GM18511 (cell line): Measurements from ENCODE around the gene MINAR1.
"Not testable (repeated sequence)": the region's sequence is repeated elsewhere in the genome, so short reads cannot be mapped to it uniquely, and the experiment has no call there.

Experiments used
- ATAC-seq: cut with Tn5 transposase; IDR thresholded peaks from one replicate; pipeline ENCODE4 v1.9.1; 2021; ENCODE audit warnings: mild to moderate bottlenecking, moderate library complexity; ENCODE audit not compliant: unreplicated experiment

The MINAR1 gene, protein sequence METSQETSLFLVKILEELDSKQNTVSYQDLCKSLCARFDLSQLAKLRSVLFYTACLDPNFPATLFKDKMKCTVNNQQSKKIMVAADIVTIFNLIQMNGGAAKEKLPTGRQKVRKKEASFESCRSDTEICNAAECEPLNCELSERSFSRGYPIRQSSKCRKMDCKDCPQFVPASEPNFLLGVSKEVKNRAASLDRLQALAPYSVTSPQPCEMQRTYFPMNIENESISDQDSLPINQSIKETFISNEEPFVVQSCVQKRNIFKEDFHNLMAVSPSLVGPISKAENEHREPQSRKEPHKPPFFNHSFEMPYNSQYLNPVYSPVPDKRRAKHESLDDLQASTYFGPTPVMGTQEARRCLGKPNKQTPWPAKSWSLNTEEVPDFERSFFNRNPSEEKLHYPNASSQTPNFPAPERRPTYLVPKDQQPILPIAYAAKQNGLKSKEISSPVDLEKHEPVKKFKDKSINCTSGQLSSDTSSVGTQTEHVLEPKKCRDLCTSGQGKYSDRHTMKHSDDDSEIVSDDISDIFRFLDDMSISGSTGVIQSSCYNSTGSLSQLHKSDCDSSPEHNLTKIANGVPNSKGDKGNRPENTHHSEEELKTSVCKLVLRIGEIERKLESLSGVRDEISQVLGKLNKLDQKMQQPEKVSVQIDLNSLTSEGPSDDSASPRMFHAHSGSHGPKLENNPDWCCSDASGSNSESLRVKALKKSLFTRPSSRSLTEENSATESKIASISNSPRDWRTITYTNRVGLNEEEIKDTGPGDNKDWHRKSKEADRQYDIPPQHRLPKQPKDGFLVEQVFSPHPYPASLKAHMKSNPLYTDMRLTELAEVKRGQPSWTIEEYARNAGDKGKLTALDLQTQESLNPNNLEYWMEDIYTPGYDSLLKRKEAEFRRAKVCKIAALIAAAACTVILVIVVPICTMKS

DNA sequence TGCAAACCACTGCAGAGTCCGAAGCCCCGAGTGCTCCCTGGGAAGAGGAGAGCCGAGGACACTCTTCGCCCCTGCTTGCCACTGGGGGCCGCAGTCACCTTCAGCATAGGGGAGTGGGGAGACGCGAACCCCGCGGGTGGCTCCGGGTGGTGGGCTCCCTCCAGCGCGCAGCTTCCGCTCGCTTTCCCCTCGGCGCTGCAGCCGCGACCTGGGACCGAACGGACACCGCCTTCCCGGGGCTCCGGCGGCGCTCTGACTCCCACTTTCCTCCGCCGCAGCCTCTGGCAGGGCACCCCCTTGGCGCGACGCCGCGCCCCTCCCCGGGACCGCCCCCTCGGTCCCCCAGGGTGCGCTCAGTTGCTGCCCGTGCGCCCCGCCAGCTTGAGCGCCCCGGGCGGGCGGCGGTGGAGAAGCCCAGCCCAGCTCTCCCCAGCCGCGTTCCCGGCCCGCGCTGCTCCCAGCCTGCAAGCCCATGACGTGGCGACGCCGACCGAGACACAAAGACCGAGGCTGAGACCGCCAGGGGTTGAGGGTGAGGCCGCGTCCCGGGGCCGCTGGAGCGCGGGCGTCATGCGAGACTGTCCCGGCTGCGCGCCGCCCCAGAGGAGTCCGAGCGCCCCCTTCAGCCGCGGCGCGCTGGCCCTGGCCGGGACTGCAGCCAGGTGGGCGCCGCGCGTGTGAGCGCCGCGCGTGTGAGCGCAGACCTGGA lies at the start of gene MINAR1:
MINAR1 (plus strand) TSS at position 701 of the 709 bp plus-strand sequence. CDS start 23,812 bp downstream, outside the sequence.
- ATAC-seq, result no peak

DNA sequence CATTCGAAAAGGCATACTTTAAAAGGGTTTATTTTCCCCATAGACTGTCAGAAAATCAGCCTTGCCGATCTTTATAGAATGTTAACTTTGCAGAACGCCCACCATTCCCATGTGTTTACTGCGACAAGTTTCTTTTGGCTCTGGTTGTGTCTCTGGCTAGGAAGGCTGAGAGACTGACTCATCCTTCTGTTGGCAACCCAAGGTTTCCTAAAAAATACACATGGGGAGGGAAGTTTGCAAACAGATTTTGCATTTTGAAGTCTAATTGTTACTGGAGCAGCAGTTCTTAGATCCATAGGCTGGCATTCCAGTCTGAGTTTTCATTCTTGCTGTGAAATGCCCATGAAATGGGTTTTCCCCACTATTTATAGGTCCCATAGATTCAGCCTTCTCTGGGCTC lies 37.9 kb upstream of the MINAR1 start:
- ATAC-seq, result no peak

DNA sequence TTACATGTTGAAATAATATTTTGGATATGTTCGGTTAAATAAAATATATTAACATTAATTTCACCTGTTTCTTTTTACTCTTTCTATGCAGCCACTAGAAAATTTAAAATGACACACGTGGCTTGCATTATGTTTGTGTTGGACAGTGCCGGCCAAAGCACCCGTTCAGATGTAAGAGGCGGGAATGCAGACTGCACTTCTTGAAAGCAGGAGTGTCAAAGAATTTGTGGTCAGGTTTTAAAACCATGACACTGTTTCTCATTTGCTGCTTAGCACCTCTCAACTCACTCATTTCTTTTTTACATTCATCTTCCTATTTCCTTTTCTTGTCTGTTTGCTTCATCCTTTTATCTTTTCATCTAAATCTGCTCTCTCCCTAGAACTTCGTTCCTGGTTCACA lies 35.3 kb upstream of the MINAR1 start:
- ATAC-seq, result no peak

DNA sequence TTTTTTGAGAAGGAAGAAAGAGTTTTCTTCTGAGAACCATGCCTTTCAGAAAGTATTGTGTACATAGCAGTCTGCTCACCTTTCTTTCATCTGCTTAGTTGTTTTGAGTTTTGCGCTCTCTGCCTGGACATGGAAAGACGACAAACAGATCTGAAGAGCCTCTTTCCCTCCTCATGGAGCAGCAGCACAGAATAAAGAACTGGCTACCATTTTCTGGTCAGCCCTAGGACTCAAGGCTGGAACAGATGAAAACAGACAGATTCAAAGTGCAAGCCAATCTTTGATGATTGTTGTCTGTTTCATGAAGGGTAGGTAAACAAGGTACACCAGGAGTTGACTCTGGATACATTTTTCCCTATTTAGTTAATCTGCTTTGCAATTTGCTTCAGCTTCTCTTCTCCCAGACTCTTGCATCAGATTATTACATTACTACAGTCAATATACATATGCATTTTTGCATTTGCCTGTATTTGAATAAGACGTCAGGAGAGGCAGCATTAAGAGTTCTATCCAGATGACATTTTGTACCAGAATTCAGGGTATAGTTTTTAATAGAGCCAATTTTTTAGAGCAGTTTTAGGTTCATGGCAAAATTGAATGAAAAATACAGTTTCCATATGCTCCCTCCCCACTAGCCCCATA lies 34.7 kb upstream of the MINAR1 start:
- no peak for ATAC-seq

GRCh38 chr15:79399606-79400005 lies 32.5 kb upstream of the MINAR1 start:
- no peak for ATAC-seq

- no peak for ATAC-seq
Observed at GRCh38 chr15:79400650-79401049, 31.5 kb upstream of the MINAR1 start.

- ATAC-seq, result no peak
Observed at GRCh38 chr15:79401301-79401700, 30.8 kb upstream of the MINAR1 start.

DNA sequence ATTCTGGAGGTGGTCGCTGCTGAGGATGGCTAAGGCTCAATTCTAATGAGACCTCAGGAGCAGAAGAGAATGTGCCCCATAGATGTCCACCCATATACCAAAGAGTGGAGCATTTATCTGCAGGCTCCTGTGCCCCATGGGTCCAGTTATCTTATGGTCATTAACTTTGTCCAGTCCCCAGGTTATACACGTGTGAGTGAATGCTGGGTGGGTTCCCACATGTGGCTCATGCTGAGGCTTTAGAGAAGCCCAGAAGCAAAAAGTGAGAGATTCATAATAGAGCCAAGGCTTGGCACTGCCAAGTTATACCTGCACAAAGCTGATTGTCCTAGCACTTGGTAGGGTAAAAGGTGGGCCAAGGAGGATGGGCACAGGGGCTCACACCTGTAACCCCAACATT lies 30.0 kb upstream of the MINAR1 start:
- no peak for ATAC-seq

GRCh38 chr15:79403501-79403900 lies 28.6 kb upstream of the MINAR1 start:
- no peak for ATAC-seq

GRCh38 chr15:79406210-79406609 lies 25.9 kb upstream of the MINAR1 start:
- ATAC-seq, result no peak

- no peak for ATAC-seq
Observed at GRCh38 chr15:79408041-79408440, 24.1 kb upstream of the MINAR1 start.

GRCh38 chr15:79410237-79410636 lies 21.9 kb upstream of the MINAR1 start:
- no peak for ATAC-seq

- no peak for ATAC-seq
Observed at GRCh38 chr15:79412010-79412409, 20.1 kb upstream of the MINAR1 start.

GRCh38 chr15:79412429-79412828 lies 19.7 kb upstream of the MINAR1 start:
- ATAC-seq, result no peak

DNA sequence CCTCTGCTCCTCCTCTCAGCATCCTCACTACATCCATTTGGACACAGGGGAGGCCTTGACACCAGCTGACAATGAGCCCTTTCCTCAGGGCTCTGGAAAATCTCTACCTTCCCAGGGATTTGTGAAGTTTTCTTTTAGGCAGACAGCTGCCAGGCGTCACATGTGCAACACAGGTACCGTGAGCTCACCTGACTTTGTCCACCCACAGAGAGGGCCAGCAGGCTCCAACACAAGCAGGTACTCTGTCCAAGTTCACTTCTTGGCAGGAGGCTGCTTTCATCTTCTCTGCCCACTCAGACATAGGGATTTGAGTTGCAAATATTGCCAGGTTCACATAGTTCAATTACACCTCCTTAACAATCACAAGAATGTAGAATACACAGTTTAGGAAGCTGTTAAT lies 15.3 kb upstream of the MINAR1 start:
- ATAC-seq, result no peak

- no peak for ATAC-seq
Observed at GRCh38 chr15:79418693-79419279, 13.3 kb upstream of the MINAR1 start.

- no peak for ATAC-seq
Observed at GRCh38 chr15:79425591-79426295, 6.4 kb upstream of the MINAR1 start.

GRCh38 chr15:79426899-79427298 lies 5.2 kb upstream of the MINAR1 start:
- not testable (repeated sequence) for ATAC-seq

- ATAC-seq, result no peak
Observed at GRCh38 chr15:79427781-79428598, 4.1 kb upstream of the MINAR1 start.
